ENCODE measurements around the gene ACACA.

GRCh38 chr17:37100231-37100630 lies 306.4 kb downstream of the ACACA start:
- TF ChIP-seq GATA2 (IDR thresholded peaks at IDR 0.05; ENCODE audit: low read depth, low read length) (no peak), GATA3 (IDR thresholded peaks at IDR 0.05; ENCODE audit: low read depth, low read length) (no peak)

Data from SH-SY5Y (cell line).